Activated naive CD8-positive, alpha-beta T cell treated with anti-CD3 and anti-CD28 coated beads, Interleukin-2, amount 10 ng/mL, durations not matched to agents 7 days and 5 days (primary cell): ENCODE results near the gene GALNT18. TPM values are rescaled to one million over a fixed set of nuclear protein-coding genes. Genes with fewer than 3 reads are reported as not detected.

Experiments used
- ATAC-seq: fragments of 150-1000 bp; cut with Tn5 transposase; one replicate; pipeline ENCODE4 v1.10.0; 2021; ENCODE audit warnings: low read depth, moderate library complexity
- POLR2A ChIA-PET: fragments of 350-600 bp; sonication (Branson Sonifier 250); formaldehyde crosslinking; loops from one replicate; lab custom pipeline; 2021; ENCODE audit warnings: antibody characterized with exemption; lab: Charles Lee
- DNase-seq: peaks from one replicate; pipeline ENCODE4 v3.0.0; 2021
- H3K27ac Mint-ChIP-seq: one replicate; pipeline ENCODE4 v1.8.0; 2022; ENCODE audit warnings: mild to moderate bottlenecking, mixed read lengths
- H3K27me3 Mint-ChIP-seq: one replicate; pipeline ENCODE4 v1.8.0; 2022; ENCODE audit warnings: mild to moderate bottlenecking, moderate library complexity, mixed read lengths
- H3K36me3 Mint-ChIP-seq: one replicate; pipeline ENCODE4 v1.8.0; 2021; ENCODE audit warnings: mild to moderate bottlenecking, mixed read lengths
- H3K4me1 Mint-ChIP-seq: one replicate; pipeline ENCODE4 v1.8.0; 2021; ENCODE audit warnings: mixed read lengths
- H3K4me3 Mint-ChIP-seq: one replicate; pipeline ENCODE4 v1.8.0; 2022; ENCODE audit warnings: mild to moderate bottlenecking, moderate library complexity, mixed read lengths
- H3K9me3 Mint-ChIP-seq: one replicate; pipeline ENCODE4 v1.8.0; 2021; ENCODE audit warnings: mixed read lengths
- total RNA-seq, 2 experiments: library from RNA; stranded (reverse); gene quantifications; one replicate each; pipeline ENCODE4 v1.2.3, GENCODE V29; 2021

The GALNT18 gene
- total RNA-seq, 2 experiments from 2014 or later: 1.7 to 2.0 TPM

DNA sequence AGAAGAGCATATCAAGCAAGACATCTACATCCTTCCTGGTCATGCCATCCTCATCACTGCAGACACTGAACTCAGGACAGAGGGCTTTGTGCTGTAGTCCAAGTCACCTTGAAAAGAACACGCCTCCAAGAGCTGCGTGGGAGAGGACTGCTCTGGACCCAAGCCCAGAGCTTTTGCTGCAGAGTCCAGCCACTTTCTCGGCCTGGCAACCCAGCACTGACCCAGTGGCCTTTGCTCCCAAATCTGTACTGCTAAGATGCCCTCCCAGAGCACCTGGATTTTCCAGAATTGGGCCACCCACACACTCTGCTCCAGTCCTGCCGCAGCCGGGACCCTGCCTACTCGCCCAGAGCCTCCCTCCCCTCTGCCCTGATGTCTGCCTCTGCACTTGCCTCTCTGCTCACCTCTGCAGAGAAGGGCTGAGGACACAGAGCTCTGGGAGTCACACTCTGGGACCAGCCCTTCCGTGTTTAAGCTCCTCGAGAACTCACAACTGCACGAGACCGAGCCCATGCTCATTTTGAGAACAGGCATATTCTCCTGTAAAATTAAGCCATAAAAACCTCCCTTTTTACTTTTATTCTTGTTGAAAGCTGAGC, 185.0 kb downstream of the GALNT18 start:
- H3K4me3 Mint-ChIP-seq: no peak overlapping the region
- no peaks in the 10 kb centered on the region for H3K27me3 Mint-ChIP-seq
- DNase-seq (no peak), ATAC-seq (no peak)
- POLR2A ChIA-PET: no interaction called here
- no peaks in the 10 kb centered on the region for H3K36me3 Mint-ChIP-seq
- no peak overlapping the region for H3K27ac Mint-ChIP-seq
- H3K4me1 Mint-ChIP-seq: no peaks in the 10 kb centered on the region
- H3K9me3 Mint-ChIP-seq: no peaks in the 10 kb centered on the region

DNA sequence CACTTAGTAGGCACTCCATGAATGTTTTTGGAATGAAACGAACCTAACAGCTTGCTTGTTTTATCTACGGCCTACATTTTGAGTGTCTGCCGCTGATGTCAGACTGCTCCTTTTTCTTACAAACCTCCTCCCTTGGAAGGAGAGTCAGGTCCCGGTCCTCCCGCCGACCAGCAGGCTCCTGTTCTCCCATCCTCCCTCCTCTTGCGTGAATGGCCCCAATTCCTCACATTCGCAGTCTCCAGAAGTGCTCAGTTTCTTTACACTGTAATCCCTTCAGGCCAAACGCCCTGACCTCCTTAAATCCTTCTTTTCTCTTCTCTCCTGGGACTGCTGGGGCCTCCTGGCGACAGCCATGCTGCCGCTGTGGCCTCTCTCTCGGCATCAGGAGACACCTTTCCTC, 186.2 kb downstream of the GALNT18 start:
- no peaks in the 10 kb centered on the region for H3K9me3 Mint-ChIP-seq
- H3K4me1 Mint-ChIP-seq: no peaks in the 10 kb centered on the region
- ATAC-seq (no peak), DNase-seq (no peak)
- no peak overlapping the region for H3K27ac Mint-ChIP-seq
- no peak overlapping the region for H3K4me3 Mint-ChIP-seq
- no peaks in the 10 kb centered on the region for H3K36me3 Mint-ChIP-seq
- no peaks in the 10 kb centered on the region for H3K27me3 Mint-ChIP-seq
- POLR2A ChIA-PET: no interaction called here

DNA sequence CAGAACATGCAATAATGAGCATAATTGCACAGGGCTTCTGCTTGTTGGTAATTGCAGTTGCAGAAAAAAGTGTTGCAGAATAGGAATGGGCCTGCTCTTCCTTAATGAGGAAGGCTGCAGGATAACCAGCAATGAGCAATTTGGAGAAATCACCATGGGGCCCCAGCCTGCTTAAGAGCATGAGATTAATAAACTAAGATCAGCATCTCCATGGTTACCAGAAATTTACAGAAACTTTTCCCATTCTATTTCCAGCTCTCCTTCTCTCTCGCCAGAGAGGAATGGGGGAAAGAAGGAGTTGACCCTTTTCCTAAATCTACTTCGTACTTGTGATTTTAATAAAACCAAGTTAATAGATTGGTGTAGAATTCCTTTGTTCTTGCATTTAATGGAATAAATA, 187.8 kb downstream of the GALNT18 start:
- ATAC-seq: no peak
- Mint-ChIP-seq H3K4me3 (no peak overlapping the region), H3K27me3 (no peaks in the 10 kb centered on the region), H3K36me3 (no peaks in the 10 kb centered on the region), H3K4me1 (no peaks in the 10 kb centered on the region), H3K27ac (no peak overlapping the region), H3K9me3 (no peaks in the 10 kb centered on the region)
- DNase-seq: no peak
- POLR2A ChIA-PET: no interaction called here

DNA sequence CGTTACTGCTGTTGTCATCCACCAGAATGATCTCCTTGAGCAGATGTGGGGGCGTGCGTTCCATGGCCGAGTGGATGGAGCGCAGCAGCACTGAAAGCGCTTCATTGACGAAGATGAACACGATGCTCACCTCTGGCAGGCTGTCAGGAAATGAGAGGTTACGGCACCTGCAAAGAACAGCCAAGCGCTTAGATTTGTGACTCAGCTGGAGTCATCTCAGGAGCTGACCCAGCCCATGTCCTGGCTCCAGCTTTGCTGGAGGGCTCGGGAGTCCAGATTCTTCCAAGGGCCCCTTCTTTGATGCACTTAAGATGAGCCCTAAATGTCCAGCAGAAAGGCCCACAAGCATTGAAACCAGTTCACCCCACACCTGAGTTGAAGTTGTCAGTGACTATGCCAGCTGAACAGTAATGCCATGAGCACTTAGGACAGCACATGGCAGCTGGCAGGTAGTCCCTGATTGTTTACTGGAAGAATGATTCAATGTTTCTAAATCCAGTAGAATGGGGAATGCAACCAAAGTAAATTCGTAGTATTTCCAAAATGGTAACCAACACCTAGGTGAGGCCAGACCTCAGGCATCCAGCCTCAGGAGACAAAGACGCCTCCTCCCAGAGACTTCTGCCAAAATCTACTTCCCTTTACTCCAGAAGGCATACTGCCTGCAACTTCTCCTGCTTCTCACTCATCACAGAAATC, 189.0 kb downstream of the GALNT18 start:
- no peaks in the 10 kb centered on the region for H3K9me3 Mint-ChIP-seq

DNA sequence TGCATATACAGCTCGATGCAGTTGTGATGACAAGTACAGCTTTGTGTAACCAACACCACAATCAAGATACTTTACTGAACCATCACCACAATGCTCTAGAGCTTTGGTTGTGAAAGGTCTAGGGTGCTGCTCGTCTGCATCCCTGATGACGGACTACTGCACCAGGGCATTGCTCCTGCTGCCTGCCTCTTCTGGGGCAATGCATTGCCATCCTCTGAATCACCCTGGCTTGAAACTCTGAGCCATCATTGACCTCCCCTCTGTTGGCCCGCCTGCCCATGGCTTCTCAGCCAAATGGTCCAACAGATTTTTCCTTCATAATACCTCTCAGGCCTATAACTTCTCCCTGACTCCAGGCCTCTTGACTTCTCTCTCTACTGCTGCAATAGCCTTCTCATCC, 191.4 kb downstream of the GALNT18 start:
- no peaks in the 10 kb centered on the region for H3K36me3 Mint-ChIP-seq
- no peak overlapping the region for H3K4me3 Mint-ChIP-seq
- DNase-seq (no peak), ATAC-seq (no peak)
- no peaks in the 10 kb centered on the region for H3K4me1 Mint-ChIP-seq
- no peak overlapping the region for H3K27ac Mint-ChIP-seq
- no peaks in the 10 kb centered on the region for H3K27me3 Mint-ChIP-seq
- no peaks in the 10 kb centered on the region for H3K9me3 Mint-ChIP-seq
- POLR2A ChIA-PET: no interaction called here

More for the DNA sequence above, 189.0 kb downstream of the GALNT18 start:
- Mint-ChIP-seq H3K27me3 (no peaks in the 10 kb centered on the region), H3K36me3 (no peaks in the 10 kb centered on the region), H3K27ac (no peak overlapping the region), H3K4me3 (no peak overlapping the region), H3K4me1 (no peaks in the 10 kb centered on the region)
- POLR2A ChIA-PET: no interaction called here
- DNase-seq: no peak
- no peak for ATAC-seq

DNA sequence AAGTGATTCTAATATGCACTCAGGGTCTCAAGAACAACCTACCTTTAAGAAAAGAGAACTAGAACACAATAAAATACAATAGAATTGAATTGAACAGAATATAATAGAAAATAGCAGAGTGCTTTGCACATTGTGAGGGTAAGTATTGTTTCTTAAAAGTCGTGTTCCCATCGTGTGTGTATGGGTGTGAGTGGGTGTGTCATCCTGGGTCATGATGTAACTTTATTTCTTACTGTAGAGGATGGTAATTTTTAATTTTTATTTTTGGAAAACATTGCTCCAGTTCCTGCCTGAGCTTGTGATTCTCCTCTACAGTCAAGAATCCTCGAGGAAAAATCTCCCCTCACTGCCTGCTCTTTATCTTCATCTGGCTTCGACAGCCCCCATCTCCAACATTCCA, 193.1 kb downstream of the GALNT18 start:
- H3K4me3 Mint-ChIP-seq: no peak overlapping the region
- POLR2A ChIA-PET: no interaction called here
- ATAC-seq (no peak), DNase-seq (no peak)
- no peak overlapping the region for H3K27ac Mint-ChIP-seq
- no peaks in the 10 kb centered on the region for H3K27me3 Mint-ChIP-seq
- H3K9me3 Mint-ChIP-seq: no peaks in the 10 kb centered on the region
- H3K36me3 Mint-ChIP-seq: no peaks in the 10 kb centered on the region
- no peaks in the 10 kb centered on the region for H3K4me1 Mint-ChIP-seq

DNA sequence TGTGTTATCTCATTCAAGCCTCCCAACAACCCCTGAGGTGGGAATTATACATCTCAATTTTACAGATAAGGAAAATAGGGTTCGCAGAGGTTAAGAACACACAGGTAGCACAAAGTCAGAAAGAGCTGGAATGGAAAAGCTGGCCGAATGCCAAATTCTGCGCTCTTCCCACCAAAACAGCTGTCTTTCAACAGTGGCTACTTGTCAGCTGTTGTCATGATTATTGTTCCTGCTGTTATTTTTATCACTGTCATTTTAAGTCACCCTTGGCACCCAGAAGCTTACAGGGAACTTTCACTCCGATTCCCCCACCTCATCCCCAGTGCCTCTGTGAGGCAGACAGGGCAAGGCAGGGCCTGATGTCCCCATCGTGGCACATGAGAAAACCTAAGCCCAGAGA, 194.3 kb downstream of the GALNT18 start:
- no peaks in the 10 kb centered on the region for H3K27me3 Mint-ChIP-seq
- no peak overlapping the region for H3K4me3 Mint-ChIP-seq
- no peak overlapping the region for H3K27ac Mint-ChIP-seq
- POLR2A ChIA-PET: no interaction called here
- no peaks in the 10 kb centered on the region for H3K36me3 Mint-ChIP-seq
- ATAC-seq (no peak), DNase-seq (no peak)
- H3K4me1 Mint-ChIP-seq: no peaks in the 10 kb centered on the region
- H3K9me3 Mint-ChIP-seq: no peaks in the 10 kb centered on the region

DNA sequence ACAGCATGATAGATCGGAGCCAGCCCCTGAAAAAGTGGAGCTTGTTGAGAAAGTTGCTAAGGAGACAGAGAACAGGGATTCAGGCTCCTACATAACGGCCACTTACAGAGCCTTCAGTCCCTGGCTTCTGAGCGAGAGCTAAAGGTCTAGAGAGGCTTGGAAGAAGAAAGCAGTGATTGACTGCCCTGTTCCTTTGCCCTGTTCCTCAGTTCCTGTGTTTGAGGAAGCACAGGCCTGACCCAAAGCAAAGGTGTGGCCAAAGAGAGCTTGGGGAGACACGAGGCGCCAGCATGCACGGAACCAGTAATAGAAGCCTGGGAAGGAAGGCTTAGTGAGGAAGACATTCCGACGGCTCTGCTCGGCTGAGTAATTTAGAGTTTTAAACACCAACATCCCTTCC, 194.7 kb downstream of the GALNT18 start:
- no peak overlapping the region for H3K27ac Mint-ChIP-seq
- ATAC-seq: no peak
- POLR2A ChIA-PET: no interaction called here
- H3K36me3 Mint-ChIP-seq: no peaks in the 10 kb centered on the region
- no peaks in the 10 kb centered on the region for H3K4me1 Mint-ChIP-seq
- no peak for DNase-seq
- H3K9me3 Mint-ChIP-seq: no peaks in the 10 kb centered on the region
- no peaks in the 10 kb centered on the region for H3K27me3 Mint-ChIP-seq
- H3K4me3 Mint-ChIP-seq: no peak overlapping the region

DNA sequence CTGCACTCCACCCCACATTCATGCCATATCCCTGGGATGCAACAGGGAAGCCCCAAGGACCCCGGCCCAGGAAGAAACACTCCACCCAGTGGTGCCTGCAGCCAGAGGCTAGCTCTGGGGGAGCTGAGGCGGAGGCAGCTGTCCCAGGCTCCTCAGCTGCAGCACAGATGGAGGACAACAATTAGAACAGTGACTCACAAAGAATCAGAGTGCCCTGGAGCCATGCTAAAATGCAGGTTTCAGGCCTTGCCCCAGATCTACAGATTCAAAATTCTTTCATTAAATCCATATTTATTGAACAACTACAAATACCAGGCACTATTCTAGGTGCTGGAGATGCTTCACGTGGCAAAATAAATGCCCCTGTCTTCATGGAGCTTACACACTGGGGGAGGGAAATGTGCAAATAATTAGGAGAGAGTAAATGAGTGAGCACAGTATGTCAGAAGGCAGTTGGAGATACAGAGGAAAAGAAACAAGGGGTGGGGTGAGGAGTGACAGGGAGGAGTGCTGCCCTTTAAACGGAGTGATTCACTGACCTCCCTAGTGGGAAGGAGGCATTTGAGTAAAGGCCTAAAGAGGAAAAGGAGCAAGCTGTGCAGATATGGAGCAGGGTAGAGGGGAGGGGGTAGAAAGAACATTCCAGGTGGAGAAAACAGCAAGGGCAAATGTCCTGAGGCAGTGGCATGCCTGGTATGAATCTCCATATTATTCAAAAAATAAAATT, 195.4 kb downstream of the GALNT18 start:
- no peaks in the 10 kb centered on the region for H3K27me3 Mint-ChIP-seq

DNA sequence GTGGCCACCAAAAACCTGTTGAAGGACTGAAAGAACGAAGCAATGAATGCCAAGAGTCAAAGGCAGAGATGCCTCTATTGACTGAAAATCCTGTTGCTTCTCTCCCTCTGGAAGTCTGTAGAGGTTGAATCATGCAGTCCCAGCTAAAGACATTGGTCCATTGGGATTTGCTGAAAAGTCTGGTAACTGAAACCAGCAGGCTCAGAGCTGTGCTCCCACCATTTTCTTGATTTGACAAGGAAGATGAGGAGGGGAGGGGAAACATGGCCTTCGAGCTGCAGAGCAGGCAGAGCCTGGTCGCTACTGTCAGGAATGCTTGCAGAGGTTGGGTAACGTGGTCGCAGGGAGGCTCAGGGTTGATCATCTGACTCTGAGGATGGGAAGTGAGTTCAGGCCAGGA, 196.0 kb downstream of the GALNT18 start:
- ATAC-seq (no peak), DNase-seq (no peak)
- Mint-ChIP-seq H3K9me3 (no peaks in the 10 kb centered on the region), H3K36me3 (no peaks in the 10 kb centered on the region), H3K4me3 (no peak overlapping the region), H3K27me3 (no peaks in the 10 kb centered on the region), H3K4me1 (no peaks in the 10 kb centered on the region), H3K27ac (no peak overlapping the region)
- POLR2A ChIA-PET: no interaction called here

More for the DNA sequence above, 195.4 kb downstream of the GALNT18 start:
- POLR2A ChIA-PET: no interaction called here
- Mint-ChIP-seq H3K9me3 (no peaks in the 10 kb centered on the region), H3K27ac (no peak overlapping the region), H3K4me1 (no peaks in the 10 kb centered on the region), H3K4me3 (no peak overlapping the region), H3K36me3 (no peaks in the 10 kb centered on the region)
- DNase-seq: no peak
- no peak for ATAC-seq

DNA sequence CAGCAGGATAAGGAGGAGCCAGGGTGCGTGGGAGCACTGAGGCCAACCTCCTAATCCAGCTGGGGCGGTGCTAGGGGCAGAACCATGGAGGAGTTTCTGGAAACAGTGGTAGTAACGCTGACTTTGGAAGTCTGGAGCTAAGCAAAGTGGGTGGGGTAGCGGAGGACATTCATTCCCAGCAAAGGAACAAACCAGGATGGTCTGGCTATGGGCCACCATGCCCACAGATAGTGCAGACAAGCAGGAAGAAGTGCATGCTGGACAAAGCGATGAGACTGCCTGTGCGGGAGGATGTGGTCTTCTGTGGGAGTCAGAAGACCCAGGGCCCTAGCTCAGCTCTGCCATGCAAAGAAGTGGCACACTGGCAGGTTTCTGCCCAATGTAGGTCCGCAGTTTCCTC, 197.1 kb downstream of the GALNT18 start:
- DNase-seq (no peak), ATAC-seq (no peak)
- no peaks in the 10 kb centered on the region for H3K36me3 Mint-ChIP-seq
- peaks cover 2% of the 10 kb centered on the region for H3K27me3 Mint-ChIP-seq
- no peak overlapping the region for H3K27ac Mint-ChIP-seq
- H3K4me3 Mint-ChIP-seq: no peak overlapping the region
- POLR2A ChIA-PET: no interaction called here
- H3K4me1 Mint-ChIP-seq: no peaks in the 10 kb centered on the region
- H3K9me3 Mint-ChIP-seq: no peaks in the 10 kb centered on the region

DNA sequence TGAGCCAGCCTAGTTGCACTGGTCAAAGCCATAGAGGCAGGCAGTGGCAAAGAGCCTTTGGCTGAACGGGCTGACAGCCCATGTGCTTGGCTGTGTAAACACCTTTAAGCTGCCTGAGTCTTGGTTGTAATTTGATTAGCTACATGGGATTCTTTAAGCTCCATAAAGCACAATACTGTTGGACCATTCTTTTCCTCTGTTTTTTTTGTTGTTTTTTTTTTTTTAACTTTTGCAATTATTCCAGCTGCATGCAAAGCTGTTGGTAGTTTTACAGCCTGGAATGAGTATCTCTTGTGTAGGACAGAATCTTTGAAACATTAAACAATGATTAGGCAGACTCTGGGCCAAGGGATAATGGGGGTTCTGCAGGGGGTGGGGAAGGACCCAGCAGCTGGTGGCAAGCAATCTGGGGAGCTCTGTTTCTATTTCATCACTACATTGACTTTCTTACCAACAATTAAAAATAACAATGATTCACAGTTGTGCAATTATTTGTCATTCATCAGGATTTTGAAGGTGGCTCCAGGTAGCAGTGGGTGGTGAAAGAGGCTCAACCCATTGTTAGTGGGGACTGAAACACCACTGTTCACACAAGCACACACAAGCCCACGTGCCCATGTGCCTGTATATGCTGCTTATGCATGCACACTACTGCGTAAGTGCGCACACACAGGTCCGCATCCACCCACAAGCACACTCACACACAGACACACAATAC, 199.2 kb downstream of the GALNT18 start:
- POLR2A ChIA-PET: no interaction called here
- Mint-ChIP-seq H3K4me1 (no peaks in the 10 kb centered on the region), H3K27ac (no peak overlapping the region), H3K9me3 (no peaks in the 10 kb centered on the region), H3K4me3 (no peak overlapping the region), H3K27me3 (peaks cover 8% of the 10 kb centered on the region), H3K36me3 (no peaks in the 10 kb centered on the region)
- DNase-seq (no peak), ATAC-seq (no peak)

DNA sequence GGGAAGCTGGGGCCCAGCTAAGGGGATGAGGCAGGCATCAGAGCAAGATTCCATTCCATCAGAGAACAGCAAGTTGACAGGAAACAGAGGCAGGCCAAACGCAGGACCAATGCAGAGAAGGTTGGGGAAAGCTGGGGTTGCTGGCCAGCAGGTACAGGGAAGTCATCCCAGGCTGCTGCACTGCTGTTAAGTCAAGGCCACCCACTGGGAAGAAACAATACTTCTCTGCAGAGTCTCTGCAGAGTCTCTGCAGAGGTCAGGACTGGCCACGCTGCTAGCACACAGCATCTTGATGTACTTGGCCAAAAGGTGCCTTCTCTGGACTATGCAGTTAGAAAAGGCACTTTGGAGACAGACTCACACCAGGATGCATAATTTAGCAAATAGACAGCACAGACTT, 200.3 kb downstream of the GALNT18 start:
- DNase-seq (no peak), ATAC-seq (no peak)
- H3K27ac Mint-ChIP-seq: no peak overlapping the region
- no peak overlapping the region for H3K4me3 Mint-ChIP-seq
- no peaks in the 10 kb centered on the region for H3K9me3 Mint-ChIP-seq
- peaks cover 15% of the 10 kb centered on the region for H3K27me3 Mint-ChIP-seq
- peaks cover 7% of the 10 kb centered on the region for H3K4me1 Mint-ChIP-seq
- no peaks in the 10 kb centered on the region for H3K36me3 Mint-ChIP-seq
- POLR2A ChIA-PET: no interaction called here
